SHP77 treated with DMSO at 0.1 percent for 48 hours (cell line): ENCODE data around the gene GRIN2A.

Experiments
- DNase-seq: peaks from one replicate; lab custom pipeline; 2025; lab: John Stamatoyannopoulos, UW

The GRIN2A gene

DNA sequence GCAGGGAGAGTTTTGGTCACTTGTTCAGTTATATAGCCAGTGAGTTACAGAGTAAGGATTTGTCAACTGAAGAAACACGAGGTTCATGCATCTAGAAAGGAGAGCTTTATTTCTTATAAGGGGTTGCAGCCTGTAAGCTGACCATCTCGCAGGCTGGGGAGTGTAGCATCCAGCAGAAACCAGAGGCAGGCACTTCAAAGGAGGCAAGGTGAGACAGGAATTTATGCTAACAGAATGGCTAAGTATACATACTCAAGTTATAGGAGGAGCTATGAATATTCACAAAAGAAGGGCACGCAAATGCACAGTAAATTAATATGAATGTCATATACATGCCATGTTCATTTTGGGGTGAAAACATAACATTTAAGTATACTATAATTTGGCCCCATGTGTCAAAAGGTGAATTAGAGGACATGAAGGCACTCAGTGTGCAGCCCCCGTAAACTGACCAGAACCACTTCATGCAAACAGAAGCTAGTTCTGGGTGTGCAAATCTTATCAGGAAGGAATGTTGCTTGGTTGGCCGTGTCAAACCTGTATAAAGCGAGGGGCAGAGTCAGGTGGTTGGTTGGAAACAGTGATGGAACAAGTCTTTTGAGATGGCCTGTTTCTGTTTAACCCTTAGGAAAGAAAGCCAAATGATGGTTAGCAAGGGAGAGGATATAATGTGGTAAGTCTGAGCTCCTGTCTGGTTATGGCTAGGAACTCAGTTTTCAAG lies 97.0 kb downstream of the GRIN2A start:
- DNase-seq: no peak

GRCh38 chr16:10083301-10083700 lies 98.9 kb downstream of the GRIN2A start:
- no peak for DNase-seq

GRCh38 chr16:10081201-10081940 lies 100.9 kb downstream of the GRIN2A start:
- no peak for DNase-seq

- DNase-seq: no peak
These were observed 102.0 kb downstream of the GRIN2A start for GRCh38 chr16:10080051-10080772.

GRCh38 chr16:10078541-10078949 lies 103.7 kb downstream of the GRIN2A start:
- DNase-seq: no peak

DNA sequence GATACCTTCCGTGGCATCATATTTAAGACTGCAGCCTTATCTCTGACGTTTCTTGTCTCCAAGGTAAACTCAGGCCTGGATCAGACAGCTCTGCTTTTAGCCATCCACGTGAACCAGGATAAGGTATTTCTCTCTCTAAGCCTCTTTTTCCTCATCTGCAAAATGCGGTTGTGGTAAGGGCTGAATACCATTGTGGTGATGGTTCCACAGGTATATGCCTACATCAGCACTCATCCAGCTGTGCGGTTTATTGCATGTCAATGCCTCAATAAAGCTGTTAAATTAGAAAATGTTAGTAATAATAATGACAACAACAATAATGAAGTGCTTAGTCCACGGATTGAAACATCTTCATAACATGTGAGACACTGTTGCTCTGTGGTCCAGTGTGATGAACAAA lies 104.4 kb downstream of the GRIN2A start:
- DNase-seq: no peak

GRCh38 chr16:10076037-10076436 lies 106.2 kb downstream of the GRIN2A start:
- DNase-seq: no peak

GRCh38 chr16:10070591-10070990 lies 111.6 kb downstream of the GRIN2A start:
- DNase-seq: no peak

- no peak for DNase-seq
These were observed 112.9 kb downstream of the GRIN2A start for GRCh38 chr16:10069374-10069773.

DNA sequence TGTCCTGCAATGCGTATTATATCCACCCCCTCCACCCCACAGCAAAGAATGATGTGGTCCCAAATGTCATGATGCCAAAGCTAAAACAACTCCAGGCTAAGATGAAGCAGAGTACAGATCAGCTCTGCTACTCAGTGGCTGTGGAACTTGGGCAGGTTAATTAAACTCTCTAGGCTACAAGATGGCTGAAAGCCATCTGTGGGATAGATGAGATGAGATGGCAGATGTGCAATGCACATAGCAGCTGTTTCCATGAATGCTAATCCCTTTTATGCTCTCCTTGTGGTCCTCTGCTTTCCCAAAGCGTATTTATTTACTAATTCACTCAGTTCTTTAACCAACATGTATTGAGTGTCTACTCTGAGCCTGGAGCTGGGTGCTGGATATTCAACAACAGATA lies 114.4 kb downstream of the GRIN2A start:
- DNase-seq: no peak

GRCh38 chr16:10067406-10067805 lies 114.8 kb downstream of the GRIN2A start:
- DNase-seq: no peak

- DNase-seq: no peak
These were observed 117.2 kb downstream of the GRIN2A start for GRCh38 chr16:10065019-10065418.

GRCh38 chr16:10048850-10049249 lies 133.4 kb downstream of the GRIN2A start:
- no peak for DNase-seq

- no peak for DNase-seq
These were observed 136.3 kb downstream of the GRIN2A start for GRCh38 chr16:10045947-10046346.

GRCh38 chr16:10045291-10045775 lies 136.9 kb downstream of the GRIN2A start:
- DNase-seq: no peak

- no peak for DNase-seq
These were observed 141.8 kb downstream of the GRIN2A start for GRCh38 chr16:10040136-10041080.

DNA sequence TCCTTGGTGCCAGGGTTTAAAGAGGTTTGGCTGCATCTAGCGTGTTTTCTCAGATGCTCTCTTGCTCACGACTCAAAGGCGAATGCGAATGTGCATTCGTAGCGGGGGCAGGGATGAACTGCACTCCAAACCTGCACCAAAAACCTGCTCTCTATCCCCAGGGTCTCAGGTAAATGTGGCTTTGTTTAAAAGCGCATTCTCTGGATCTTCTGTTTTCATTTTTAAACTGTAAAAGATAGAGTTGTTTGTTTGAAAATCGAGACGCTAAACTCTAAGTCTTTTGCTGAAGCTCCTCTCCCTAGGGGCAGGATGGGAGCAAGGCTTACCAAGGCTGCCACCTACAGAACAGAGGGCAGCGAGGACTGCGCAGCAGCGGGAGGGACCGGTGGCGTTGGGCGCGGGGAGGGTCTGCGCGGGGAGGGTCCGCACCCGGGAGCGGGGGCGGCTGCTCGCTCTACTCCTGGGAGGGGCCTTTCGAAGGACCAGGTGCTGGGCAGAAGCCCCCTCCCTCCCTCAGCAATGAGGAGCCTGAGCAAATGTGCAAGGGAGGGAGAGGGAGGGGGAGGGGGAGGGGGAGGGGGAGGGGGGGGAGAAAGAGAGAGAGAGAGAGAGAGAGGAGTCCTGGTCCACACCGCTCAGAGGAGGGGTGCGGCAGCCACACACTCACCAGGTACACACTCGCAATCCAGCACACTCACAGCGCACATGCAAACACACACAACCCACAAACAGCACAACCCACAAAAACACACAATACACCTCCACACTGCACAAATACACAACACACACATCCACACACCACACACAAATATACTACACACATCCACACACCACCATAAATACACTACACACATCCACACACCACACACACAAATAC lies 142.8 kb downstream of the GRIN2A start:
- DNase-seq: no peak

DNA sequence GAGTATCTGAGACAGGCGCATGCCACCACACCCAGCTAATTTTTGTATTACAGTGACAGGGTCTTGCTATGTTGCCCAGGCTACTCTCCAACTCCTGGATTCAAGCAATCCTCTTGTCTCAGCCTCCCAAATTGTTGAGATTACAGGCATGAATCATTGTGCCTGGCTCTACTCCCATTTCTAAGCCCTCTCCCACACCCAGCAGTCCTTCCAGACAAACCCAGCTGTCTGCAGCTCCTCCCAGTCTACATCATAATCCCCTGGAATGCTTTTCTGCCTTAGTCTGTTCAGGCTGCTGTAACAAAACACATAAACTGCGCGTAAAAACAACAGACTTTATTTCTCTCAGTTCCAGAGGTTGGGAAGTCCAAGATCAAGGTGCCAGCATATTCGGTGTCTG lies 144.5 kb downstream of the GRIN2A start:
- no peak for DNase-seq

DNA sequence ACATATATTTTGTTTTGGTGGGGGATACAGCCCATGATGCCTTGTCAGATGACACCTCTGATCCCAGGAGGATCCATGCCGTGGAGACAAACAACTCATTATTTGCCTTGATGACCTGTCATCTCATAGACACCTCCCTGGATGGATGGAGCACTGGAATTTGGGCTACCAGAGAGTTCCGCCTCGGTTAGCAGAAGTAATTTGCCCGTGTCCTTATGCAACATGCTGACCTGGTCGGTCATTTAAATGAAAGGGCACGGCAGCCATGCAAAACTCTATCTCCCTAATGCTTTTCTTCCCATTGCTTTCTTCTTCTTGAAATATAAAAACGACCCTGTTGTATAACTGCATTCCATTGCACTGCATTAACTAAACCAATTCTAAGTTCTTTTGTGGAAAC lies 145.3 kb downstream of the GRIN2A start:
- no peak for DNase-seq

GRCh38 chr16:10033556-10033955 lies 148.7 kb downstream of the GRIN2A start:
- DNase-seq: no peak

- DNase-seq: no peak
These were observed 150.3 kb downstream of the GRIN2A start for GRCh38 chr16:10031955-10032354.
